GM10248 (cell line): ENCODE measurements around the gene DEGS2.

ENCODE experiments used
- CTCF ChIA-PET: fragments of 300-600 bp; sonication (Branson Sonifier 250); formaldehyde crosslinking; extraction: SDS; loops from one replicate; lab custom pipeline; 2021; ENCODE audit warnings: antibody characterized with exemption; lab: Yijun Ruan, JAX
- POLR2A ChIA-PET: fragments of 350-650 bp; sonication (Branson Sonifier 250); formaldehyde crosslinking; extraction: SDS; loops from one replicate; lab custom pipeline; 2020; ENCODE audit warnings: antibody characterized with exemption; lab: Yijun Ruan, JAX
- DNase-seq: peaks from one replicate; pipeline ENCODE4 v3.0.0; 2012; ENCODE audit errors: extremely low spot score
- TF ChIP-seq, protein P1 (sequence below): IDR thresholded peaks from 2 replicates; pipeline ENCODE4 v1.5.1; 2012; ENCODE audit warnings: mild to moderate bottlenecking, low read depth; ENCODE audit errors: extremely low read depth, missing control alignments, control extremely low read depth

DEGS2 gene

DNA sequence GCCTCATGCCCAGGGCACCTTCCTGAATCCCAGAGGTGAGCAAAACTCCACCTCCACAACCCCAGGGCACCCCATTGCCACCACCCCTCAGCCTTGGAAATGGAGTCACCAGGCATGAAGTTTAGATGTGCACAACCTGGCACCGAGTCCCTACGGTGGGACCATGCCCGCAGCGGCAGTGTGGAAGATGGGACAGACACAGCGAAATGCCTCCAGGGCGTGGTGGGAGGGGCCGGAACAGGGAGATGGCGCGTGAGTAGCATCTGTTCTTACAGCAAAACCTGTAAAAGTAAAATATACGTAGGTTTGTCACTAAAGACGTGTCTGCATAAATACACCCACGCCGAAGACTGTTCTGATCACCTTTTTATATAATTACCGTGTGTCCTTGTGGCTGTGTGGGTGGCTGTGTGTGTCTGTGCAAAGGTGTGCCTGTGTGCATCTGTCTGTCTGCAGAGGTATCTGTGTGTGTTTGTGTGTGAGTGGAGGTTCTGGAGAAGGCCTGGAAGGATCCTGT, 17.4 kb upstream of the DEGS2 start:
- POLR2A ChIA-PET: no interaction called here

DNA sequence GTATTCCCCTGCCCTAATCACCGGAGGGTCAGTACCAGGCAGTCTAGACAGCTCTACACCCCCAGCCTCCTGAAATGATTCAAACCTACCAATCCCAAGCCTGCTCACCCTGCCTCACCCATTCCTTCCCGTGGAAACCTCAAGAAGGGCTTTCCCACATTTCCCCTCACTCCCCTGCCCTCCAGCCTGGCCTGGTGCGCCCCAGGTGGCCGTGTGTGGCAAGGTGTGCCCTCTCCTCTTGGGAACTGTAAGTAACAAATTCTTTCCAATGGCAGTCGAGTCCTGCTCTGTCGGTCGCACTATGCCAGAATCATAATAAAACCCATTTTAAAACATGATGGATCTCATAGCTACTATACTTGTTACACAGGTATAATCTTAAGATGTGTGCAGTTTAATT, 13.9 kb upstream of the DEGS2 start:
- ChIA-PET CTCF (interaction anchor here (1.1 to 1.9 kb wide), 4 partner anchors 10 to 31 kb away, joined by 3 to 6 read pairs (median 4); no protein-coding TSS in a partner anchor), POLR2A (no interaction called here)
- no peak for DNase-seq
- TF ChIP-seq, protein P1, sequence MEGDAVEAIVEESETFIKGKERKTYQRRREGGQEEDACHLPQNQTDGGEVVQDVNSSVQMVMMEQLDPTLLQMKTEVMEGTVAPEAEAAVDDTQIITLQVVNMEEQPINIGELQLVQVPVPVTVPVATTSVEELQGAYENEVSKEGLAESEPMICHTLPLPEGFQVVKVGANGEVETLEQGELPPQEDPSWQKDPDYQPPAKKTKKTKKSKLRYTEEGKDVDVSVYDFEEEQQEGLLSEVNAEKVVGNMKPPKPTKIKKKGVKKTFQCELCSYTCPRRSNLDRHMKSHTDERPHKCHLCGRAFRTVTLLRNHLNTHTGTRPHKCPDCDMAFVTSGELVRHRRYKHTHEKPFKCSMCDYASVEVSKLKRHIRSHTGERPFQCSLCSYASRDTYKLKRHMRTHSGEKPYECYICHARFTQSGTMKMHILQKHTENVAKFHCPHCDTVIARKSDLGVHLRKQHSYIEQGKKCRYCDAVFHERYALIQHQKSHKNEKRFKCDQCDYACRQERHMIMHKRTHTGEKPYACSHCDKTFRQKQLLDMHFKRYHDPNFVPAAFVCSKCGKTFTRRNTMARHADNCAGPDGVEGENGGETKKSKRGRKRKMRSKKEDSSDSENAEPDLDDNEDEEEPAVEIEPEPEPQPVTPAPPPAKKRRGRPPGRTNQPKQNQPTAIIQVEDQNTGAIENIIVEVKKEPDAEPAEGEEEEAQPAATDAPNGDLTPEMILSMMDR: no peak

More for the DNA sequence above, 17.4 kb upstream of the DEGS2 start:
- TF ChIP-seq, protein P1: no peak
- CTCF ChIA-PET: no interaction called here
- no peak for DNase-seq

DNA sequence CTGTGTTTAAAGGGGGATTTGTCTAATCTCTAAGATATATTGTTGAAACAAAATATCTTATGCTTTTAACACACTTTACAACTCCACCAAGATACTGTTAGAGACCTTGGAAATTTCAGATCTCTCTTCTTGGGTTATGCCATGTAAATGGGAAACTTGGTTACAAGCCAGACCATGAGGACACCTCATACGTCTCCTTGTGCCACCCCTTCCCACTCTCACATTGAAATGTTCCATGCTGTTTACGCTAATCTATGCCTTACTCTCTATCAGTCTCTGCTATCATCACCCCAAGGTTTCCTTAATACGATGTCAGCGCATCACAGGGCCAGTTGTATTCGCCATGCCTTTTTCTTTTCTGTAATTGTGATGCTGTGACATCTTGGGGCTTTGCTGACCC, 13.4 kb upstream of the DEGS2 start:
- TF ChIP-seq, protein P1: no peak
- CTCF ChIA-PET: interaction anchor here (1.0 to 1.5 kb wide), 3 partner anchors 19 to 30 kb away, joined by 3 to 4 read pairs (median 3); no protein-coding TSS in a partner anchor
- POLR2A ChIA-PET: no interaction called here
- DNase-seq: no peak

DNA sequence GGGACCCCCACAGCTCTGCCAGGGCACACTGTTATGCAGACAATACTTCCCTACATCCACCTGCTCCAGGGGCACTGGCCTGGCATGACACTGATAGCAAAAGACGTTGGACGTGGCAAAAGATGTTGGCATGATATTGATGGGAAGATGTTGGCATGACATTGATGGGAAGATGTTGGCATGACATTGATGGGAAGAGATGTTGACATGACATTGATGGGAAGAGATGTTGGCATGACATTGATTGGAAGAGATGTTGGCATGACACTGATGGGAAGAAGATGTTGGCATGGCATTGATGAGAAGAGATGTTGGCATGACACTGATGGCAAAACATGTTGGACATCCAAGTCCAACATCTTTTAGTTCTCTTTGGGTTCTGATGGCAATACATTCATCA, 11.4 kb upstream of the DEGS2 start:
- ChIA-PET CTCF (no interaction called here), POLR2A (no interaction called here)
- no peak for DNase-seq
- TF ChIP-seq, protein P1: no peak

DNA sequence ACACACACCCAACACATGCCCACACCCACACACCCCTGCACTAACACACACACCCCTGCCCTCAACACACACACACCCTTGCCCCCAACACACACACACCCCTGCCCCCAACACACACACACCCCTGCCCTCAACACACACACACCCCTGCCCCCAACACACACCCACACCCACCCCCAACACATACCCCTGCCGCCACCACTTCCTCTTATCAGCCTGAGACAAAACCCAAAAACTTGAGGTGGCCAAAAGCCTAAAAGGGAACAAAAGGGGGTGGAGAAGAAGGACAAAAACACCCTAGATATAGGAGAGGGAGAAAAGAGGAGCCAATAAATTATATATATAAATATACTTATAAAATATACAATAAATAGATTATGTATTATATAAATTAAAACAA, 9.1 kb upstream of the DEGS2 start:
- CTCF ChIA-PET: no interaction called here

DNA sequence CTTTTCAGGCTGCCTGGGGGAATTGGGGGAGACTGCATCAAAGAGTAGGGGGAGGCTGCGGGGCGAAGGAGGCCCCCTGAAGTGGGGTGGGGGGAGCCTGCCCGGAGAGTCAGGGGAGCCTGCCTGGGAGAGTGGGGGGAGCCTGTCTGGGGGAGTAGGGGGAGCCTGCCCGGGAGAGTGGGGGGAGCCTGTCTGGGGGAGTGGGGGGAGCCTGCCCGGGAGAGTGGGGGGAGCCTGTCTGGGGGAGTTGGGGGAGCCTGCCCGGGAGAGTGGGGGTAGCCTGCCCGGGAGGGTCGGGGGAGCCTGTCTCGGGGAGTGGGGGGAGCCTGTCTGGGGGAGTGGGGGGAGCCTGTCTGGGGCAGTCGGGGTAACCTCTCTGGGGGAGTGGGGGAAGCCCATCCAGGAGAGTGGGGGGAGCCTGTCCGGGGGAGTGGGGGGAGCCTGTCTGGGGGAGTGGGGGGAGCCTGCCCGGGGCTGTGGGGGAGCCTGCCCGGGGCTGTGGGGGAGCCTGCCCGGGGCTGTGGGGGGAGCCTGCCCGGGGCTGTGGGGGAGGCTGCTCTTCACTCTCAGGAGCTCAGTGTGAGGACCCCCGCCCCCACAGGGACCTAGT, 6.5 kb upstream of the DEGS2 start:
- DNase-seq: no peak
- TF ChIP-seq, protein P1: no peak
- ChIA-PET POLR2A (no interaction called here), CTCF (interaction anchor here (1.0 to 1.5 kb wide), 2 partner anchors 27 to 219 kb away, joined by 3 to 8 read pairs; no protein-coding TSS in a partner anchor)

More for the DNA sequence above, 9.1 kb upstream of the DEGS2 start:
- TF ChIP-seq, protein P1: no peak
- no peak for DNase-seq
- POLR2A ChIA-PET: no interaction called here
